ENCODE data around the gene GPAT2. TPM values are rescaled to one million over a fixed set of nuclear protein-coding genes. Genes with fewer than 3 reads are reported as not detected.
"Not testable (repeated sequence)": the region's sequence is repeated elsewhere in the genome, so short reads cannot be mapped to it uniquely, and the experiment has no call there.

The GPAT2 gene
- total RNA-seq, 1 donor from 2014 or later = not detected

- H3K27ac Mint-ChIP-seq; DNase-seq (ENCODE audit: low spot score, unreplicated experiment); H3K27me3 Mint-ChIP-seq; H3K36me3 Mint-ChIP-seq (ENCODE audit: insufficient read depth); H3K9me3 Mint-ChIP-seq (ENCODE audit: low read depth); H3K4me1 Mint-ChIP-seq (ENCODE audit: low read depth); H3K4me3 Mint-ChIP-seq (ENCODE audit: low read depth): not testable (repeated sequence)
These were observed 35.2 kb upstream of the GPAT2 start for GRCh38 chr2:96069878-96070277.

GRCh38 chr2:96067902-96068581, 33.3 kb upstream of the GPAT2 start:
- not testable (repeated sequence) for DNase-seq (ENCODE audit: low spot score, unreplicated experiment); H3K27ac Mint-ChIP-seq; H3K9me3 Mint-ChIP-seq (ENCODE audit: low read depth); H3K36me3 Mint-ChIP-seq (ENCODE audit: insufficient read depth); H3K27me3 Mint-ChIP-seq; H3K4me1 Mint-ChIP-seq (ENCODE audit: low read depth); H3K4me3 Mint-ChIP-seq (ENCODE audit: low read depth)

DNA sequence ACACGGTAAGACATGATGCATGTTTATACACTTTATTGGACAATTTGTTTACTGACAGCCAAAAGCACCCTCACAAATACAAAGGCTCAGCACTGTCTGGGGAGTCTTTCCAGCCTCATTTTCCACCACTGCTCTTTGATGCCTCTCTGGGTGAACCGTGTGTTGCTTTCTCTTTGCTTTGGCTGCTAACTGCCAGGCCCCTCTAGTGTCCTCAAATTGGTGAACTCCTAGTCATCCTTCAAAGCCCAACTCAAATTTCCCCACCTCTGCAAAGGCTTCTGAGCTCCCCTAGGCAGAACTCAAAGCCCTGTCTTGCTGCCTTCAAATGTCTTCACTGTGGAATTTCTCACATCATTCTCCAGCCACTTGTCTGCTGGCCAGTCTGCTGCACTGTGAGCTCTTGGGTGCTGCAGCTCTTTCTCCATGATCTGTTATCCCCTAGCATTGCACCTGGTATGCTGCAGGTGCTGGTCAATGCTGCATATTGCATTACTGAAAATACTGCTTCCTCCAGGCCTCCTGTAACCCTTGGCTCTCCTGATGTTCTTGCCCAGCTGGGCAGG, 32.5 kb upstream of the GPAT2 start:
- not testable (repeated sequence) for DNase-seq (ENCODE audit: low spot score, unreplicated experiment); H3K27me3 Mint-ChIP-seq; H3K4me3 Mint-ChIP-seq (ENCODE audit: low read depth); H3K9me3 Mint-ChIP-seq (ENCODE audit: low read depth); H3K36me3 Mint-ChIP-seq (ENCODE audit: insufficient read depth); H3K27ac Mint-ChIP-seq; H3K4me1 Mint-ChIP-seq (ENCODE audit: low read depth)

- H3K27ac Mint-ChIP-seq; DNase-seq (ENCODE audit: low spot score, unreplicated experiment); H3K36me3 Mint-ChIP-seq (ENCODE audit: insufficient read depth): not testable (repeated sequence)
These were observed 31.8 kb upstream of the GPAT2 start for GRCh38 chr2:96066511-96066910.

GRCh38 chr2:96065954-96066353, 31.2 kb upstream of the GPAT2 start:
- H3K36me3 Mint-ChIP-seq (ENCODE audit: insufficient read depth); H3K27ac Mint-ChIP-seq; H3K27me3 Mint-ChIP-seq; H3K4me1 Mint-ChIP-seq (ENCODE audit: low read depth); H3K4me3 Mint-ChIP-seq (ENCODE audit: low read depth); H3K9me3 Mint-ChIP-seq (ENCODE audit: low read depth); DNase-seq (ENCODE audit: low spot score, unreplicated experiment): not testable (repeated sequence)

More at GRCh38 chr2:96066511-96066910, 31.8 kb upstream of the GPAT2 start:
- H3K4me3 Mint-ChIP-seq (ENCODE audit: low read depth); H3K27me3 Mint-ChIP-seq; H3K9me3 Mint-ChIP-seq (ENCODE audit: low read depth); H3K4me1 Mint-ChIP-seq (ENCODE audit: low read depth): not testable (repeated sequence)

DNA sequence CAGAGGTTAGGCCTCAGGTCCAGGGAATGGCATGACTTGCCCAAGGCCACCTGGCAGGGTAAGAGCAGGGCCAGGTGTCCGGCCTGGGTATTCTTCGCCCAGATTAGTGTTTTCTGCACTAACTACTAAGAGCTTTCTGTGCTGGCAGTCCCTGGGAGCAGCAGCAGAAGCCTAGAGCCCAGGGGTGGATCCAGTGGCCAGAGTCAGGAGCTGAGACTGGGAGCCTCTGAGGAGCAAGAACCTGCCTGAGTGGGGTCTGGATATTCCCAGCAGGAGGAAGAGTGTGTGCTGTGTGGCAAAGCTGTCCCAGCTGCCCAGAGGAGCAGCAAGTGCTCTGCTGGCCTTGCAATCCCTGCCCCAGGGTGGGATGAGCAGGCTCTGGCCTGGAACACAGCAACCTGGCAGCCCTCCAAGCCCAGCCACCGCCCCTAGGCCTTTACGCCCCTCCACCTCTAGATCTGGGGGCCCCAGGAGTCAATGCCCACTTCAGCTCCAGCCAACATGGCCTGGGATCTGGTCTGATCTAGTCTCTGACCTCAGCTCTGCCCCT, 30.7 kb upstream of the GPAT2 start:
- no peaks in the 10 kb centered on the region for H3K36me3 Mint-ChIP-seq (ENCODE audit: insufficient read depth)

DNA sequence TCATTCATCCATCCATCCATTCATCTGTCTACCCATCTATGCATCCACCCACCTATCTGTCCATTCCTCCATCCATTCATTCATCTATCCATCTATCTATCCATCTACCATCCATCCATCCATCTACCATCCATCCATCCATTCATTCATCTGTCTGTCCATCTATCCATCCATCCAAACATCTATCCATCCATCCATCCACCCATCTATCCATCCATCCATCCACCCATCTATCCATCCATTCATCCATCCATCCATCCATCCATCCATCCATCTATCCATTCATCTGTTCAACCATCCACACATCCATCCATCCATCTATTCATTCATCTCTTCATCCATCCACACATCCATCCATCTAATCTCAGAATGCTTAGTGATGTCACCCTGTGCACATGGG, 30.0 kb upstream of the GPAT2 start:
- H3K36me3 Mint-ChIP-seq (ENCODE audit: insufficient read depth); H3K4me3 Mint-ChIP-seq (ENCODE audit: low read depth); H3K4me1 Mint-ChIP-seq (ENCODE audit: low read depth); H3K27ac Mint-ChIP-seq; H3K9me3 Mint-ChIP-seq (ENCODE audit: low read depth); H3K27me3 Mint-ChIP-seq; DNase-seq (ENCODE audit: low spot score, unreplicated experiment): not testable (repeated sequence)

More for the DNA sequence above, 30.7 kb upstream of the GPAT2 start:
- Mint-ChIP-seq H3K27me3 (no peaks in the 10 kb centered on the region), H3K27ac (no peak overlapping the region), H3K4me1 (ENCODE audit: low read depth) (peaks cover 3% of the 10 kb centered on the region), H3K9me3 (ENCODE audit: low read depth) (no peaks in the 10 kb centered on the region), H3K4me3 (ENCODE audit: low read depth) (no peak overlapping the region)
- no peak for DNase-seq (ENCODE audit: low spot score, unreplicated experiment)
- no peak for TF ChIP-seq CTCF (IDR thresholded peaks at IDR 0.05; ENCODE audit: unreplicated experiment)

DNA sequence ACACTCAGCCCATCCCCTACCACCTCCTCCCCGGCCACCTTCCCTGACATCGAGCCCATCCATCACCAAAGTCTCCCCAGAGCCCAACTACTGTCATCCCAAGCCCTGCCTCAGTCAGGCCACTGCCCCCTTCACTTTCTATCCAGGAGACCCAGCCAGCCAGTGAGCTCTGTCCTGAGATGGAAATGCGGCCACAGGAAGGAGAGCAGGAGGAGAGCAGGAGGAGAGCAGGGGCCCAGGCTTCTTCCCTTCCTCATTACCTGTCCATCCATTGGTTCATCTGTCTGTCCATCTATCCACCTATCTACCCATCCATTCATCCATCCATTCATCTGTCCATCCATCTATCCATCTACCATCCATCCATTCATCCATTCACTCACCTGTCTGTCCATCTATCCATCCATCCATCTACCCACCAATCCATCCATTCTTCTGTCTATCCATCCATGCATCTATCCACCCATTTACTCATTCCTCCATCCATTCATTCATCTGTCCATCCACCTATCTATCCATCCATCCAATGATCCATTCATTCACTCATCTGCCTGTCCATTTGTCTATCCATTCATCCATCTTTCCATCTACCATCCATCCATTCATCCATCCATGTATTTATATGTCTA, 29.4 kb upstream of the GPAT2 start:
- not testable (repeated sequence) for H3K4me3 Mint-ChIP-seq (ENCODE audit: low read depth); H3K4me1 Mint-ChIP-seq (ENCODE audit: low read depth); H3K9me3 Mint-ChIP-seq (ENCODE audit: low read depth); H3K27me3 Mint-ChIP-seq; DNase-seq (ENCODE audit: low spot score, unreplicated experiment); H3K36me3 Mint-ChIP-seq (ENCODE audit: insufficient read depth); H3K27ac Mint-ChIP-seq

- not testable (repeated sequence) for H3K36me3 Mint-ChIP-seq (ENCODE audit: insufficient read depth); DNase-seq (ENCODE audit: low spot score, unreplicated experiment); H3K9me3 Mint-ChIP-seq (ENCODE audit: low read depth); H3K27ac Mint-ChIP-seq; H3K4me3 Mint-ChIP-seq (ENCODE audit: low read depth); H3K4me1 Mint-ChIP-seq (ENCODE audit: low read depth); H3K27me3 Mint-ChIP-seq
These were observed 28.6 kb upstream of the GPAT2 start for GRCh38 chr2:96063116-96063899.

DNA sequence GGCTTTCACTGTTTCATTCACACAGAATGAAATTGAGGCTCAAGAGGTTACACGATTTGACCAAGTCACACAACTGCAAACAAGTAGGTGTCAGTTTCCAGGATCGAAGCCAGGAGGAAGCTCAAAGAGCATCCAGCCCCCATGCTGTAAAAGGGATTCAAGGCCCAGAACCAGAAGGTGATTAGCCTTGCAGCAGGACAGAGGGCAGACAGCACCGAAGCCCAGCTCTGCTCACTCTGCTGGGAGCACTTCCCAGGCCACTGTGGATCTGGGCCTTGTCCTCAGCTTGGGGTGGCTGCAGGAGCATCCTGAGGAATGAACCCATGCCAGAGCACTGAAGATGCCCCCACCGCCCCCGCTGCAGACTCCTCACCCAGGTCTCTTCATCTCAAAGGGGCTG, 27.8 kb upstream of the GPAT2 start:
- not testable (repeated sequence) for H3K4me3 Mint-ChIP-seq (ENCODE audit: low read depth); H3K36me3 Mint-ChIP-seq (ENCODE audit: insufficient read depth); H3K27ac Mint-ChIP-seq; H3K9me3 Mint-ChIP-seq (ENCODE audit: low read depth); H3K4me1 Mint-ChIP-seq (ENCODE audit: low read depth); H3K27me3 Mint-ChIP-seq; DNase-seq (ENCODE audit: low spot score, unreplicated experiment)

DNA sequence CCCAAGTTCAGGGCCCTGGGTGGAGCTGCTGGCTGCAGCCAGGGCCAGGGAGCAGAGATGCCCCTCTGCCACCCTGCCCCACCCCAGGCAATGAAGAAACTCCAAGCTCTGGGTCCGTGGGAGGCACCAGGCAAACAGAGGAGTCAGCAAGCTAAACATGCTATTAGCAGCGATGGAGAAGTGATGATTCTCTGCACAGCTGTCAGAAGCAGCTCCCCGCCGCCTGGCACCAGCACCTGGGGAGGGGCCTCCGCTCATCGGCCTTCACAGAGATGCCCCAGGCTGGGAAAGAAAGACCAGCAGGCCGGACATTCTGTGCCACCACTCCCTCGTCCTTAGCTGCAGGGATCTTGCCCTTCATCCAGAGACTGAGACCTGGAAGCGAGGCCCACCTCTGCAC, 27.2 kb upstream of the GPAT2 start:
- DNase-seq (ENCODE audit: low spot score, unreplicated experiment); H3K4me3 Mint-ChIP-seq (ENCODE audit: low read depth): not testable (repeated sequence)

More for the DNA sequence above, 27.2 kb upstream of the GPAT2 start:
- H3K27me3 Mint-ChIP-seq; H3K9me3 Mint-ChIP-seq (ENCODE audit: low read depth); H3K36me3 Mint-ChIP-seq (ENCODE audit: insufficient read depth); H3K4me1 Mint-ChIP-seq (ENCODE audit: low read depth); H3K27ac Mint-ChIP-seq: not testable (repeated sequence)
